Activated CD8-positive, alpha-beta memory T cell treated with anti-CD3 and anti-CD28 coated beads for 24 hours (primary cell): ENCODE data around the gene MRPS23.
"Not testable (repeated sequence)": the region's sequence is repeated elsewhere in the genome, so short reads cannot be mapped to it uniquely, and the experiment has no call there.

Experiments
- DNase-seq: peaks from one replicate; pipeline ENCODE4 v3.0.0-alpha.2; 2020

Gene MRPS23

DNA sequence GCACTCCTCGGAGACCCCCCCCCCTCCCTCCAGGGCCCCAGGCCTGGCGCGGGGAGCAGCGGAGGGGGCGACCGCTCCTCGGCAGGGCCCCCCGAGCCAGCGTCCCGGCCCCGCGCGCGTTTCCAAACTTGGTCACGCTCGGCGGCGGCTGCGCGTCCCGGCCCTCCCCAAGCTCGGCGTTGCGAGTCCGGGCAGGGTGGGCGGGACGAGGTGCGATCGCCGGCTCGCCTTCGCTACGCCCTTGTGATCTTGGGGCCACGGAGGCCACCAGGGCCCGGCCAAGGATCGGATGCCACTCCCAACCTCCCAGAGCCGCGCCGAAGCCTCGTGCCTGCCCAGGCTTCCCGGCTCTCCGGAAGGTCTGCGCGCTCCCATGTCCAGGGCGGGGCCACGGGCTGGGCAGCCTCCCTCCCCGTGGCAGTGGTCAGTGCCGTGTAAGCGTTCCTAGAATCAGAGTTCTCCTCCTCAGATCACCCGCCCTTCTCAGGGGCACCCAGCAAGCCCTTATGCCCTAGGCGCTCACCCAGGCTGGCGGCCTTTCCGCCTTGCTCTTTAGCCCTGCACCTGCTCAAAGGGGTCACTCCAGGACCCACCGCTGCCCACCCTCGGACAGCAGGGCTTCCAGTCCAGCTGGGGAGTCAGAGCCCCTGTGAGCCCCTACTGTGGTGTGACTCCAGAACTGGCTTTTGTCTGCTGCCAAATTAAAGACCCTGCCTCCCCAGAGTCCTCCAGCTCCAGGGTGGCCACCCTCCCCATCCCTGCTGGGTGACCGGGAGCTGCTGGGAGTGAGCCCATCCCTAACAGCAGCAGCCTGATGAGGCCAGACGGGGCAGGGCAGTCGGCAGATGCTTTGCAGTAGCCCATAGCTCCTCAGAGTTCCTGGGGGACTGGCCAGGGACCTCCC, 12.2 kb upstream of the MRPS23 start:
- no peak for DNase-seq

DNA sequence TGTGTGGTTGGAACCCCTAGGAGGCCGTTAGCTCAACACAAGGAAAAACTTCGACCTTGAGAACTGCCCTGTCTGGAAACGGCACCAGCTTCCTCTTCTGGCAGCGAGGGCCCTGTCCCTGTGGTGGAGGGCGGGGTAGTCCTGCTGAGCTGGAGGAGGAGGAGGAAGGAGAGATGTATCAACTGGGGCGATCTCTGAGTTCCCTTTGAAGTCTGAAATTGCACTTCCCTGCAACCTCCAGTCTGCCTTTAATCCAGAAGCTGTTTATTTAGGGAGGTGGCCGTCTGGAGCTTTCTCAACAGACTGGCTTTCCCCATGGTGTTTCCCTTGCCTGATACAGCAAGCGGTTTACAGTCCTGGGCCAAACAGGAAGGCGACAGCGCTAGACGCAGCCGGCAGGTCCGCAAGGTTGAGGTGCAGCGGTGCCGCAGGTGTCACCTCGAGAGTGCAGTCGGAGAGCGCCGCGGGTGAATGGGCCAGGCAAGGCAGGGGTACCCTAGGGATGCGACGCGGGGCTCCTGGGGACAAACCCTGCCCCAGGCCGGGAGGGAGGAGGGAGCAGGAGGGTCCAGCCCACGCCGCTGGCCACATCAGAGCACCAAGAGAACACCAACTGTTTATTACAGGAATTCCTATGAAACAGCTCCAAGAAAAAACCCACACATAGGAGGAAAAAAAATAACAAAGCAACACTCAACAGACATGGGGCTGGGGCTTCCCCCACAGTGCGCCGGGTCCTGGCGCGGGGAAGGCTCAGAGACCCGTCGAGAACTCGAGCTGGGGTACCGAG, 11.4 kb upstream of the MRPS23 start:
- peak; percentile 70 for DNase-seq

DNA sequence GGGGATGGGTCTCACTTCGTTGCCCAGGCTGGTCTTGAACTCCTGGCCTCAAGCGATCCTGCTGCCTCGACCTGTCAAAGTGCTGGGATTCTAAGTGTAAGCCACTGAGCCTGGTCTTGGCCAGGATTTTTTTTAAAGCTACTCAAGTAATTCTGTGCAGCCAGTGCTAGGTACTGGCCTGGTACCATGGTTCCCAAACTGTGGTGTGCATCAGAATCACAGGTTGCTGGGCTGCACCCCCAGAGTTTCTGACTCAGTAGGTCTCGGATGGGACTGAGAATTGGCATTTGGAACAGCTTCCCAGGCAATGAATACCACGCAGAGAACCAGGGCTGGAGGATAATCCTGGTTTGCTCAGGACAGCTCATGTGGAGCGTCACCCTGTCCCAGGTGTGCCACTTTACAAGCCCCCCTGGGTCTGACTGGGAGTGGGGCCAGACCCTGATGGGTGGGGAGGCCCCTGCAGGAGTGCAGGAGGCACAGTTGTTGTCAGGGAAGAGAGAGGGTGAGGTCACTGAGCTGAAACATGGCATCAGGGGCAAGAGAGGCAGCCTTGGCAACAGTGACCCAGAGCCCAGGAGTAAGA, 10.7 kb upstream of the MRPS23 start:
- no peak for DNase-seq

DNA sequence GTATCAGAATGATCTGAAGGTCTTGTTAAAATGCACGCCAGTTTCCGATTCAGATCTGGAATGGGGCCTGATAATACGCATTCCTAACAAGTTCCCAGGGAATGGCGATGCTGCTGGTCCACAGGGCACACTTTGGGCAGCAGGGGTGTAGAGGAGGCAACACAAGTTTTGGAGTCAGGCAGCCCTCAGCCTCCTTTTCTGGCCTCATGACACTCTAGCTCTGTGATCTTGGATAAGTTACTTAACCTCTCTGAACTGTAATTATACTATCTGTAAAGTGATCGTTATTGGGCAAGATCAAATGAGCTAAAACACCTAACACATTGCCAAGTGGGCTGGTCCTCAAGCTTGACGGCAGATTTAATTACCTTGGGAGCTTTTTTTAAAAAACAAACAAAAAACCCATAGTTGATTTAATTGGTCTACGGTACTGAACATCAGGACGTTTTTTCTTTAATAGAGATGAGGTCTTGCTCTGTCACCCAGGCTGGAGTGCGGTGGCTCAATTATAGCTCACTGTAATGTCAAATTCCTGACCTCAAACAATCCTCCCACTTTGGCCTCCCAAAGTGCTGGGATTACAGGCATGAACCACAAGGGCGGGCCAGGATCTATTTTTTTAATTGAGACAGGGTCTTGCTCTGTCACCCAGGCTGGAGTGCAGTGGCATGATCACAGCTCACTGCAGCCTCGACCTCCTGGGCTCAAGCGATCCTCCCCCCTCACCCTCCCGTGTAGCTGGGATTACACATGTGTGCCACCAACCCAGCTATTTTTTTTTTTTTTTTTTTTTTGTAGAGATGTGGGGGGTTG, 10.0 kb upstream of the MRPS23 start:
- DNase-seq: no peak

DNA sequence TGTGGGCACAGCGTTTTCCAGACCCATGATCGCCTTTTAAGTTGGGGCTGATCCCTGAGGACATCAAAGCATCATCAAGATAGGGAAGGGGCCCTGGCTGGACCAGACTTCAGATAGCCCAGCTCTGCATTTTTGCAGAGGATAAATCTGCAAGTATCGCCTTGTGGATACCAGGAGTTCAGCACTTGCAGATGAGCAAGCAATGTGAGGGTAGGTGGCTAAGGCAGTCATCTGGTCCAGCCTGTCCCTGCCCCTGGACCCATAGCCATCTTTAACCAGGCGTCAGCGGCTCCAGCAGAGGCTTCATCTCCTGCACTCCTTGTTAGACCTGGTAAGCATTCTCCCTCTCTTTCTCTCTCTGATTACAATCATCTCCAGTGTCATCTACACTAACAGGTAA, 9.0 kb upstream of the MRPS23 start:
- DNase-seq: no peak

- no peak for DNase-seq
Measured at GRCh38 chr17:57856792-57857620, 7.2 kb upstream of the MRPS23 start.

GRCh38 chr17:57855391-57856035, 5.7 kb upstream of the MRPS23 start:
- no peak for DNase-seq

DNA sequence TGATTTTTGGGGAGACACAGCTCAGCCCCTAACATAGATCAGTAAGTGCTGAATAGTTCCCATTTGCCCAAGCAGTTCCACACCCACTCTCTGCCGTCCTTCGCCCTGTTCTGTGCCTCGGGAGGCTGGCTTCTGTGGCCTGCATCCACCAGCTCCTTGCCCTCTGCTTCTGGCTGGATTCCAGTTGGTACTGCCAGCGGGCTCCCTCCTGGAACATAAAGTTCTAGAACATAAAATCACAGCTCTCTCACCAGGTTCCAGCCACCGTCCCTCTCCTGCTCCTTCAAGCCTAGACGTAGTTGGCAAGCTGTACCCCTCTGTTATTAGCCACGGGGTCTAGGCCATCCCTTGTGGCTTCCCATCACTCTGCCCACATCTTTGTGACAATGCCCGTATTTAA, 3.9 kb upstream of the MRPS23 start:
- no peak for DNase-seq

DNA sequence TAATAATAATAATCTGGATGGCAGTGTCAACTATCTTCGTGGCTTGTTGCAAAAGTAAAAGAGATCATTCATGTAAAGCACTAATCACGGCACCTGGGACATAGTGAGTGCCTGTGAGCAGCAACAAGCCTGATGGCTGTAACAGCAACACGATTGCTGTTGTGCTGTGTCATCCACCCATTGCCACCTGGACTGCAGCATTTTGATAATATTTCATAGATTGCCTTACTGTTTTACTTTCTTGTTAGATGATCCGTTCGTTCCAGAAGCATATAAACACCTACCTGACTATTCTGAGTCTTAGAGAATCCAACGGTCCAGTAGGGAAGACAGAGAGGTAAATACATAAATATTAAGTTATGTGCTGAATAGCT, 3.1 kb upstream of the MRPS23 start:
- no peak for DNase-seq

DNA sequence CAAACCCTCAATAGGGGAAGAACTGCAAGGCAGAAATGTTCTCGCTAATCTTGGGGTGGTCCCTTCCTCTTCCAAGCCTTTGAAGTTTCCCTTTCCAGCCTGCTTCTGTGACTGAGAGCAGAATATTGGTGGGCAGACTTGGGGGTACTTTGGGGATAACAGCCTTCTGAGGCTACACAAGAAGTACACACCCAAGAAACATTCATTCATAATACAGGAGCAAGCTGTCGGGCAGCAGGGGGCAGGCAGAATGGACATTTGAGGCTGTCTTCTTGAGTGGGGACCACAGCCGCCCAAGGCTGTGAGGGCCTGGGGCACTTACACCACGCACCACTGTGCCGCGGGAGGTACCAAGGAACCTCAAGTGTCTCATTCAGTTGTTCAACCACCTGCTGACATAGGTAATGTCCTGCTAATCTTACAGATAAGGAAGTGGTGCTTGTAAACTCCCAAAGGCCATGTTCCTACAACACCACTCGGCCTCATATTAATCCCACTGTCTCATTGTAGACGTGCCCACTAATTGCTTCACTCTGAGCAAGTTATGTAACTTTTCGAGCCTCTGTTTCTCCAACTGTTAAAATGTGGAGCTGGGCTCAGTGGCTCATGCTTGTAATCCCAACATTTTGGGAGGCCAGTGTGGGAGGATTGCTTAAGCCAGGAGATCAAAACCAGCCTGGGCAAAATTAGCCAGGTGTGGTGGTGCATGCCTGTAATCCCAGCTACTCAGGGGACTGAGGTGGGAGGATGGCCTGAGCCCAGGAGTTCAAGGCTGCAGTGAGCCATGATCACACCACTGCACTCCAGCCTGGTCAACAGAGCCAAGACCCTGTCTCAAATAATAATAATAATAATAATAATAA, 2.5 kb upstream of the MRPS23 start:
- DNase-seq: no peak

DNA sequence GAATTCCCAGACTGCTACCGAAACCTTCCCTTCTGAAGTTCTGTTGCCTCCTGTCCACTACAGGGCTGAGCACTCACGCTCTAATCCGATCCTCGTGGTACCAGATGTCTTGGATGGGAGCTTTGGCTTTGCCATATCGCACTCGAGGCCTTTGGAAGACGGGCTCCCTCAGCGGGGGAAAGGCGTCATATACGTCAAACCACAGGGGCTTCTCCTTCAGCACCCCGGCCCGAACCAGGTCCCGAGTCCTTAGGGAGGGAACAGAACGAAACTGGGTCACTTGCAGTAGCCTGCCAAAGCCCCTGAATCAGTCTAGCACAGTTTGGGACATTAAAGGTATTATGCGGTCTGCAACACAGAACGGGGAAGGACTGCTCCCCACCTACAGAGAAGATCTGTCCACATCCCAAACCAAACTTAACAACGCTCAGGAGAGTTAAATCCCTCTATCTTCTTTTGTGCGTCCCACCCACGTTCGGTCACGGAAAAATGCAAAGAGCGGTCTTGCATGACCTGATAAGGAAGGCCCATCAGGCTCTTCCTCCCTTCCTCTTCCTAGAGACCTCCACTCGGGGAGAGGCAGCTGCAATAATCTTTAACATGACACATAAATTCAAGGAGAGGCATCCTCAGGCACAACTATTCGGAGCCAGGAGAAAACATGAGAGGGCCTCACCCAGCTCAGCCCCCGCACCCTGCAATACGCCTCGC, 526 bp downstream of the MRPS23 start:
- DNase-seq: no peak

DNA sequence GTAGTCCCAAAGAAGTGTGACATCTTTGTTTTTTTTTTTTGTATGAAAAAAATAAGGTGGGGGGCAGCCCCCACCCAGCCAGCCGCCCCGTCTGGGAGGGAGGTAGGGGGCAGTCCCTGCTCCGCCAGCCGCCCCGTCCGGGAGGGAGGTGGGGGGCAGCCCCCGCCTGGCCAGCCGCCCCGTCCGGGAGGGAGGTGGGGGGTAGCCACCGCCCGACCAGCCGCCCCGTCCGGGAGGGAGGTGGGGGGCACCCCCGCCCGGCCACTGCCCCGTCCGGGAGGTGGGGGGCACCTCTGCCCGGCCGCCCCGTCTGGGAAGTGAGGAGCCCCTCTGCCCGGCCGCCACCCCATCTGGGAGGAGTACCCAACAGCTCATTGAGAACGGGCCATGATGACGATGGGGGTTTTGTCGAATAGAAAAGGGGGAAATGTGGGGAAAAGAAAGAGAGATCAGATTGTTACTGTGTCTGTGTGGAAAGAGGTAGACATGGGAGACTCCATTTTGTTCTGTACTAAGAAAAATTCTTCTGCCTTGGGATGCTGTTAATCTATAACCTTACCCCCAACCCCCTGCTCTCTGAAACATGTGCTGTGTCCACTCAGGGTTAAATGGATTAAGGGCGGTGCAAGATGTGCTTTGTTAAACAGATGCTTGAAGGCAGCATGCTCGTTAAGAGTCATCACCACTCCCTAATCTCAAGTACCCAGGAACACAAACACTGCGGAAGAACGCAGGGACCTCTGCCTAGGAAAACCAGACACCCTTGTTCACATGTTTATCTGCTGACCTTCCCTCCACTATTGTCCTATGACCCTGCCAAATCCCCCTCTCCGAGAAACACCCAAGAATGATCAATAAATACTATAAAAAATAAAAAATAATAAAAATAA, 3.5 kb downstream of the MRPS23 start:
- not testable (repeated sequence) for DNase-seq

GRCh38 chr17:57842280-57842679, 7.6 kb downstream of the MRPS23 start:
- DNase-seq: no peak

DNA sequence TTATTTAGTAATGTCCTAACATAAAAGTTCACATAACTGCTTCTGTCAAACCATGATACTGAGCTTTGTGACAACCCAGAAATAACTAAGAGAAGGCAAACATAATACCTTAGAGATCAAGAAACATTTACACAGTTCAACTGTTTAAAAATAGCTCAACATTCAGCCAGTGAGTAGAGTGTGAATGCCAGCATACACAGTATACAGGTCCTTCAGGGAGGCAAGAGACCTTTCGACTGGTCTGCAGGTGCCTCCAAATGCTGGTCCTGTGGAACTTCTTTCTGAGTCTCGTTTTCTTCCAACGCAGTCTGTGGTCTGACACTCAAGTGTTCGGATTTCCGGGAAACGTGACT, 10.3 kb downstream of the MRPS23 start:
- DNase-seq: no peak

- DNase-seq: no peak
Measured at GRCh38 chr17:57838857-57839570, 10.8 kb downstream of the MRPS23 start.

DNA sequence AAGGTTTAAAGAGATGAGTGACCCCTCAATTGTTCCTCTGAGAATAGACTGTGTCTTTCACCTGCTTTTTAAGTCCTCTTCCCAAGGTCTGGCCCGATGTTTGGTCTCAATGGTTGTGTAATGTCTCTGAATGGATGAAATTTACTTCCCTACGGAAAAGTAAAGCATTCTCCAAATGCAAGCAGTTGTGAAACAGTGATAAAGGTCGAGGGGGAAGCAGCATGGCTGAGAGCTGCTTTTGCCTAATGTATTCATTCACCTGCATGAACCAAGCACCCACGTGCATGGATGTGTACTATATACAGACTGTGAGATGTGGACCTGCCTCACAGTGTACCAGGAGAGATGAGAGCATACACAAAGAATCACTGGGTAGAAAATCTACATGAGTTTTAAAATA, 11.4 kb downstream of the MRPS23 start:
- DNase-seq: no peak

DNA sequence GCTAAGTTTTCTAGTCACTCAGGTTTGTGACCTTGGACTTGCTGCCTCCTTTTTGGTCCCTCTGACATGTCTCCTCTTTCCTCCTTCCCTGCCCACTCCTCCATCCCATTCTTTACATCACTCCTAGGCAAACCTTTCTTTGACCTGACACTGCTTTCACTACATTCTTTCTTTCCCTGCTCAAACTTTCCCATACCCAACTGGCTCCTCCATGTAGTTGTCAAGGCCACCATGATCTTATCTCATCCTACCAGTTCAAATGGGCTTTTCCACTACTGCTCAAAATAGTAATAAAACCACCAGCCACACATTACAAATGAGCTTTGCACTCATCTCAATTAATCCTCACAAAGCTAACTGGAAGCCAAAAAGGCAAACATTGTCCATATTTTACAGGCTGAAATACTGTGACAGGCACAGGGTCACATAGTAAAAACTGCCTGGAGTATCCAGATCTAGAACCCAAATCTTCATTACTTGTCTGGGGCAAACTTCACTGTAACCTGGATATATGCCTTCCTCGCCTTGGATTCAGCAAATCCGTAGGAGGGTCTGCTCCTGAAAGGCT, 14.4 kb downstream of the MRPS23 start:
- no peak for DNase-seq
